ENCODE data around the gene LTA4H.
"Not testable (repeated sequence)": the region's sequence is repeated elsewhere in the genome, so short reads cannot be mapped to it uniquely, and the experiment has no call there.

LTA4H gene

DNA sequence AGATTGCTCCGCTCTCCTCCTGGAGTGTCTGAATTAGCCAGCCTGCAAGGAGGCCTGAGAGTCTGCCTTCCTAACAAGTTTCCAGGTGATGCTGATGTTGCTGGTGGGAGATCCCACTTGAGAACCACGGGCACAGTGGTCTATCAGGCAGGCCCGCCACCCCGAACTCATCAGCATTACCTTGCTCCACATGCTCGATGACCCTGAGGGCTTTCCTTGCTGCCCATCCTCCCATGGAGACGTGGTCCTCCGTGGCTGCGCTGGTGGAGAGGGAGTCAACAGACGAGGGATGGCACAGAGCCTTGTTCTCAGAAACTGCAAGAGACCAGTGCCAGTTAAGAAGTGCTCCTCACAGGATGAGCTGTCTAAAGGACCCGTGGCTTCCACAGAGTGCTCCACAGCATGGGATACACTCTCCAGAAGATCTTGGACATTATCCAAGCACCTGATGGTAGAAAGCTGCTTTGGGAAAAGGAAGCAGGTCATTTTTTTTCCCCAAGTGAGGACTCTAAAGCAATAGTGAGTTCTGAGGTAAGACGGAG is 57.6 kb downstream of the LTA4H start:
- ChIA-PET CTCF (no interaction called here), POLR2A (no interaction called here)
- TF ChIP-seq, protein P1, sequence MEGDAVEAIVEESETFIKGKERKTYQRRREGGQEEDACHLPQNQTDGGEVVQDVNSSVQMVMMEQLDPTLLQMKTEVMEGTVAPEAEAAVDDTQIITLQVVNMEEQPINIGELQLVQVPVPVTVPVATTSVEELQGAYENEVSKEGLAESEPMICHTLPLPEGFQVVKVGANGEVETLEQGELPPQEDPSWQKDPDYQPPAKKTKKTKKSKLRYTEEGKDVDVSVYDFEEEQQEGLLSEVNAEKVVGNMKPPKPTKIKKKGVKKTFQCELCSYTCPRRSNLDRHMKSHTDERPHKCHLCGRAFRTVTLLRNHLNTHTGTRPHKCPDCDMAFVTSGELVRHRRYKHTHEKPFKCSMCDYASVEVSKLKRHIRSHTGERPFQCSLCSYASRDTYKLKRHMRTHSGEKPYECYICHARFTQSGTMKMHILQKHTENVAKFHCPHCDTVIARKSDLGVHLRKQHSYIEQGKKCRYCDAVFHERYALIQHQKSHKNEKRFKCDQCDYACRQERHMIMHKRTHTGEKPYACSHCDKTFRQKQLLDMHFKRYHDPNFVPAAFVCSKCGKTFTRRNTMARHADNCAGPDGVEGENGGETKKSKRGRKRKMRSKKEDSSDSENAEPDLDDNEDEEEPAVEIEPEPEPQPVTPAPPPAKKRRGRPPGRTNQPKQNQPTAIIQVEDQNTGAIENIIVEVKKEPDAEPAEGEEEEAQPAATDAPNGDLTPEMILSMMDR (IDR thresholded peaks at IDR 0.05; ENCODE audit: insufficient read depth, low read length, missing control alignments): no peak
- DNase-seq (ENCODE audit: low read depth, low spot score): no peak
- no peak overlapping the region for H3K4me3 ChIP-seq (ENCODE audit: low read depth, low read length)

- POLR2A ChIA-PET: no interaction called here
- TF ChIP-seq, protein P1 (IDR thresholded peaks at IDR 0.05; ENCODE audit: insufficient read depth, low read length, missing control alignments): no peak
- CTCF ChIA-PET: interaction anchor here (1.7 kb wide), 1 partner anchor 22 kb away, joined by 5 read pairs; no protein-coding TSS in a partner anchor
- no peak overlapping the region for H3K4me3 ChIP-seq (ENCODE audit: low read depth, low read length)
- no peak for DNase-seq (ENCODE audit: low read depth, low spot score)
Measured at GRCh38 chr12:95976416-95976832, 59.0 kb downstream of the LTA4H start.

GRCh38 chr12:95975491-95975890 is 59.9 kb downstream of the LTA4H start:
- no peak overlapping the region for H3K4me3 ChIP-seq (ENCODE audit: low read depth, low read length)
- DNase-seq (ENCODE audit: low read depth, low spot score): no peak
- ChIA-PET POLR2A (no interaction called here), CTCF (no interaction called here)
- TF ChIP-seq, protein P1 (IDR thresholded peaks at IDR 0.05; ENCODE audit: insufficient read depth, low read length, missing control alignments): no peak

DNA sequence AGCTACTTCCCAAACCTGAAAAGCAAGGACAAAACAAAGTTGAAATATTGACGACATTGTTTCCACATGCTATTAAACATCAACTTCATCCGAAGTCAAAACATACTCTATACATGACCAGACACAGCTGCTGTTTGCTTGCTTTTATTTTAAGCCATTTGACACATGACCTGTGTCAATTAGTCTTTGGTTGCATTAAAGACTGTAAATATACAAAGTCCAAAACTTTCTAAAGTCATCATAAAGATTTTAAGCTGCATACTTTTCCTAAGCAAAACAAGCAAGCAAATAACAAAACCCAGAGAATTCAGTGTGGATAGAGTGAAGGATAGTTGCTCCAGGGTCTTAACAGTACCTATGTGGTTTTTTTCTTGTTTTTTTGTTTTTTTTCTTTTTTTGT is 61.0 kb downstream of the LTA4H start:
- ChIA-PET CTCF (interaction anchor here (1.5 kb wide), 1 partner anchor 24 kb away, joined by 5 read pairs; no protein-coding TSS in a partner anchor), POLR2A (no interaction called here)
- H3K4me3 ChIP-seq (ENCODE audit: low read depth, low read length): no peak overlapping the region
- DNase-seq (ENCODE audit: low read depth, low spot score): no peak
- TF ChIP-seq, protein P1 (IDR thresholded peaks at IDR 0.05; ENCODE audit: insufficient read depth, low read length, missing control alignments): no peak

DNA sequence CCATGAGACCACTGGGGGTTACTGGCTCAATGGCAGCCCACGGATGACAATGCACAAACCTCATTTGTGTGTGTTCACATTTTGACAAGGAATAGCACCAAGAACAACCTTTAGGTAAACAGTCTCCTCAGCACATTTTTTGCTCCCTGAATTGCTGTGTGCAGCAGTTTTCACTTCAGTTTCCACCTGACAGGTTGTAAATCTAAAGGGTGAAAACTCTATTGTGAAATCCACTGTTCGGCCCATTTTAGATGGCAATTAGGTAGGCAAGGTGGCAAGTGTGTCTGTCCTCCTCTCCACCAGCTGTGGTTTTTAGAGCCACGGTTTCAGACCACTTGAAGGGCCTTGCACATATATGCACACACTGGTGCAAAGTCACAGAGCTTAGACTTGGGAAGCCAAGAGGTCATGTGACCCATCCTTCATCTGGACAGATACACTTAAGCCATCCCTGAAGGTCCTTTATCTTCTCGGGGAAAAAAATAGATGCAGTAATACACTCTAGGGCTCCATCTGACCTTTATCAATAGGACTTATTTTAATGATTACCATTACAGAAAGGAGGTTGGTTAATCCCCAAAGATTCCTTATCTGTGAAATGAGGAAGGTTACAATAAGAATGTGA is 62.4 kb downstream of the LTA4H start:
- H3K4me3 ChIP-seq (ENCODE audit: low read depth, low read length): no peak overlapping the region
- CTCF ChIA-PET: interaction anchor here (0.6 kb wide), 1 partner anchor 28 kb away, joined by 3 read pairs; no protein-coding TSS in a partner anchor
- no peak for DNase-seq (ENCODE audit: low read depth, low spot score)
- TF ChIP-seq, protein P1 (IDR thresholded peaks at IDR 0.05; ENCODE audit: insufficient read depth, low read length, missing control alignments): no peak
- POLR2A ChIA-PET: no interaction called here

- DNase-seq (ENCODE audit: low read depth, low spot score): no peak
- TF ChIP-seq, protein P1 (IDR thresholded peaks at IDR 0.05; ENCODE audit: insufficient read depth, low read length, missing control alignments): no peak
- no peak overlapping the region for H3K4me3 ChIP-seq (ENCODE audit: low read depth, low read length)
- POLR2A ChIA-PET: no interaction called here
- CTCF ChIA-PET: interaction anchor here (0.6 kb wide), 1 partner anchor 52 kb away, joined by 3 read pairs; no protein-coding TSS in a partner anchor
Measured at GRCh38 chr12:95970905-95971304, 64.5 kb downstream of the LTA4H start.

GRCh38 chr12:95969116-95969515 is 66.3 kb downstream of the LTA4H start:
- DNase-seq (ENCODE audit: low read depth, low spot score); CTCF ChIA-PET; POLR2A ChIA-PET; H3K4me3 ChIP-seq (ENCODE audit: low read depth, low read length): not testable (repeated sequence)
